ENCODE measurements around the gene ARHGEF11.

DNA sequence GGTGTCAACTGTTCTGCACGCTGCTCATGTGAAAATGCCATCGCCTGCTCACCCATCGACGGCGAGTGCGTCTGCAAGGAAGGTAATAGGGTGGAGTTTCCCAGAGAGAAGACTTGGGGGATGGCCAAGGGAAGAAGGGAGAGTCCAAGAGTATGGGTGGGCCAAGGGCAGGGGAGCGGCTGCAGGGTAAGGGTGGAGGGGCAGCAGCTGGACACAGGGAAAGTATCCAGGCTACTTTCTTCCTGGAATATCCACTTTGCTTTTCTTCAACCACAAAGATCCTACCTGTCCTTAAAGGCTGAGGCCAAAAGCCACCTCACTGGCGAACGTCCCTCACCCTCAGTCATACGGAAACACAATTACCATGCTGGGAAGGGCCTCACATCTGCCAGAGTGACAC, 136.6 kb downstream of the ARHGEF11 start:
- TF ChIP-seq, protein P1, sequence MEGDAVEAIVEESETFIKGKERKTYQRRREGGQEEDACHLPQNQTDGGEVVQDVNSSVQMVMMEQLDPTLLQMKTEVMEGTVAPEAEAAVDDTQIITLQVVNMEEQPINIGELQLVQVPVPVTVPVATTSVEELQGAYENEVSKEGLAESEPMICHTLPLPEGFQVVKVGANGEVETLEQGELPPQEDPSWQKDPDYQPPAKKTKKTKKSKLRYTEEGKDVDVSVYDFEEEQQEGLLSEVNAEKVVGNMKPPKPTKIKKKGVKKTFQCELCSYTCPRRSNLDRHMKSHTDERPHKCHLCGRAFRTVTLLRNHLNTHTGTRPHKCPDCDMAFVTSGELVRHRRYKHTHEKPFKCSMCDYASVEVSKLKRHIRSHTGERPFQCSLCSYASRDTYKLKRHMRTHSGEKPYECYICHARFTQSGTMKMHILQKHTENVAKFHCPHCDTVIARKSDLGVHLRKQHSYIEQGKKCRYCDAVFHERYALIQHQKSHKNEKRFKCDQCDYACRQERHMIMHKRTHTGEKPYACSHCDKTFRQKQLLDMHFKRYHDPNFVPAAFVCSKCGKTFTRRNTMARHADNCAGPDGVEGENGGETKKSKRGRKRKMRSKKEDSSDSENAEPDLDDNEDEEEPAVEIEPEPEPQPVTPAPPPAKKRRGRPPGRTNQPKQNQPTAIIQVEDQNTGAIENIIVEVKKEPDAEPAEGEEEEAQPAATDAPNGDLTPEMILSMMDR (IDR thresholded peaks at IDR 0.05 in 8 of 11, conservative IDR thresholded peaks at IDR 0.05 in 3 of 11), result no peak
- TF ChIP-seq POLR2A (IDR thresholded peaks at IDR 0.05), result no peak

Measured in spleen (tissue), 7 donors.